Calu3 (cell line): ENCODE measurements around the gene HMCN2. TPM values are rescaled to one million over a fixed set of nuclear protein-coding genes. Genes with fewer than 3 reads are reported as not detected.
"Not testable (repeated sequence)": the region's sequence is repeated elsewhere in the genome, so short reads cannot be mapped to it uniquely, and the experiment has no call there.

Experiments
- BruUV-seq: library from RNA; stranded (reverse); fragments of 400-500 nt; replicated peaks from 2 replicates; lab custom pipeline; 2021; lab: Mats Ljungman, UMichigan
- CTCF ChIA-PET: fragments of 300-600 bp; sonication (Branson Sonifier 250); formaldehyde crosslinking; loops from one replicate; lab custom pipeline; 2022; ENCODE audit warnings: antibody characterized with exemption; lab: Charles Lee
- DNase-seq: peaks from one replicate; pipeline ENCODE4 v3.0.0; 2022
- H3K27ac Mint-ChIP-seq: one replicate; pipeline ENCODE4 v1.8.0; 2022; ENCODE audit warnings: mixed read lengths; ENCODE audit not compliant: unreplicated experiment
- H3K27me3 Mint-ChIP-seq: one replicate; pipeline ENCODE4 v1.8.0; 2022; ENCODE audit warnings: mixed read lengths; ENCODE audit not compliant: unreplicated experiment
- H3K36me3 Mint-ChIP-seq: one replicate; pipeline ENCODE4 v1.8.0; 2022; ENCODE audit warnings: mild to moderate bottlenecking, moderate library complexity, mixed read lengths; ENCODE audit not compliant: insufficient read depth, unreplicated experiment
- H3K4me1 Mint-ChIP-seq: one replicate; pipeline ENCODE4 v1.8.0; 2022; ENCODE audit warnings: mild to moderate bottlenecking, low read depth, mixed read lengths; ENCODE audit not compliant: unreplicated experiment
- H3K4me3 Mint-ChIP-seq: one replicate; pipeline ENCODE4 v1.8.0; 2022; ENCODE audit warnings: mild to moderate bottlenecking, low read depth, moderate library complexity, mixed read lengths; ENCODE audit not compliant: unreplicated experiment
- H3K9me3 Mint-ChIP-seq: one replicate; pipeline ENCODE4 v1.8.0; 2022; ENCODE audit warnings: low read depth, mixed read lengths; ENCODE audit not compliant: unreplicated experiment
- intact Hi-C: fragments of 100-400 bp; cut with micrococcal nuclease; formaldehyde crosslinking; loops from one replicate; pipeline ENCODE4 v1.10.0; 2022; ENCODE audit not compliant: unreplicated experiment
- total RNA-seq: library from RNA; stranded (reverse); gene quantifications from 2 replicates; pipeline ENCODE4 v1.2.3, GENCODE V29; 2022
- TF ChIP-seq, protein P1 (sequence below): fragments of 200-600 bp; IDR thresholded peaks from one replicate; pipeline ENCODE4 v1.8.0; 2022; ENCODE audit warnings: antibody characterized with exemption; ENCODE audit not compliant: unreplicated experiment

The HMCN2 gene
- total RNA-seq, 1 experiment from 2014 or later = not detected

DNA sequence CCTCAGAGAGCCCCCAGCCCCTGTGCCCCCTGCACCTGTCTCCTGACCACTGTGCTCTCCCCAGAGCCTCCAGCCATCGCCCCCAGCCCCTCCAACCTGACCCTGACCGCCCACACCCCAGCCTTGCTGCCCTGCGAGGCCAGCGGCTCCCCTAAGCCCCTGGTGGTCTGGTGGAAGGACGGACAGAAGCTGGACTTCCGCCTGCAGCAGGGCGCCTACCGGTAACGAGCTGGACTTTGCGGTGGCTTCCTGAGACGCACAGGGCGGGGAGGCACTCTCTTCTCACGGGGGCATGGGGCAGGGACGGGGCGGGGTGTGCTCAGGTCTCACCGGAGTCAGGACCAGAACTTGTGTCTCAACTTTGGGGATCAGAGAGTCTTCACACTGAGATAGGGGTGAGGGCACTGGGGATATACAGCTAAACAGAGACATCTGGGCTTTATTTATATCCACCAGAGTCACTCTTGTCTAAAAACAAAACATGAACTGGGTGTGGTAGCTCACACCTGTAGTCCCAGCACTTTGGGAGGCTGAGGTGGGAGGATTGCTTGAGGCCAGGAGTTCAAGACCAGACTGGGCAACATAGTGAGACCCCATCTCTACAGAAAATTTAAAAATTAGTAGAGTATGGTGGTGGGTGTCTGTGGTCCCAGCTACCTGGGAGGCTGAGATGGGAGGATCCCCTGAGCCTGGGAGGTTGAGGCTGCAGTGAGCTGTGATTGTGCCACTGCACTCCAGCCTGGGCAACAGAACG, 133.1 kb downstream of the HMCN2 start:
- CTCF ChIA-PET = interaction anchor here (0.7 kb wide), 1 partner anchor 333 kb away, joined by 3 read pairs; no protein-coding TSS in a partner anchor
- intact Hi-C loops = no loop called here
- TF ChIP-seq, protein P1, sequence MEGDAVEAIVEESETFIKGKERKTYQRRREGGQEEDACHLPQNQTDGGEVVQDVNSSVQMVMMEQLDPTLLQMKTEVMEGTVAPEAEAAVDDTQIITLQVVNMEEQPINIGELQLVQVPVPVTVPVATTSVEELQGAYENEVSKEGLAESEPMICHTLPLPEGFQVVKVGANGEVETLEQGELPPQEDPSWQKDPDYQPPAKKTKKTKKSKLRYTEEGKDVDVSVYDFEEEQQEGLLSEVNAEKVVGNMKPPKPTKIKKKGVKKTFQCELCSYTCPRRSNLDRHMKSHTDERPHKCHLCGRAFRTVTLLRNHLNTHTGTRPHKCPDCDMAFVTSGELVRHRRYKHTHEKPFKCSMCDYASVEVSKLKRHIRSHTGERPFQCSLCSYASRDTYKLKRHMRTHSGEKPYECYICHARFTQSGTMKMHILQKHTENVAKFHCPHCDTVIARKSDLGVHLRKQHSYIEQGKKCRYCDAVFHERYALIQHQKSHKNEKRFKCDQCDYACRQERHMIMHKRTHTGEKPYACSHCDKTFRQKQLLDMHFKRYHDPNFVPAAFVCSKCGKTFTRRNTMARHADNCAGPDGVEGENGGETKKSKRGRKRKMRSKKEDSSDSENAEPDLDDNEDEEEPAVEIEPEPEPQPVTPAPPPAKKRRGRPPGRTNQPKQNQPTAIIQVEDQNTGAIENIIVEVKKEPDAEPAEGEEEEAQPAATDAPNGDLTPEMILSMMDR = no peak
- Mint-ChIP-seq H3K4me1 (no peaks in the 10 kb centered on the region), H3K27me3 (peaks cover 12% of the 10 kb centered on the region), H3K4me3 (no peak overlapping the region), H3K36me3 (no peaks in the 10 kb centered on the region), H3K27ac (no peak overlapping the region), H3K9me3 (no peaks in the 10 kb centered on the region)
- no peak for DNase-seq
- no TSS peak for BruUV-seq

DNA sequence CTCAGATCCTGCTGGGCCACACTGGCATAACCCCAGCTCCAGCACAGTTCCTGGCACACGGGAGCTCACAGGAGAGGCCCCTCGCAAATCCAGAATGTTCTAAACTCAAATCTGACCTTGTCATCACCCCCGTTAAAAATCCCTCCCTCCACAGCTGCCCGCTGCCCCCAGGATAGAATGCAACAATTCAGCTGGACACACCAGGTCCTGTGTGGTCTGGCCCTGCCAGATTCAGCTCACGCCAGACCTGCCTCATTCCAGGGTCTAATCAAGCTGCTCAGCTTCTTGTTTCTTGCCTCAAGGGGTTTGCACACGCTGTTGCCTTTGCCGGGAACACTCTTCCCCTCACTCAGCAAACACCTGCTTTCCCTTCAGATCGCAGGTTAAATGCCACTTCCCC, 134.2 kb downstream of the HMCN2 start:
- Mint-ChIP-seq H3K4me3 (no peak overlapping the region), H3K36me3 (no peaks in the 10 kb centered on the region), H3K27me3 (peaks cover 12% of the 10 kb centered on the region), H3K27ac (no peak overlapping the region), H3K9me3 (no peaks in the 10 kb centered on the region), H3K4me1 (no peaks in the 10 kb centered on the region)
- no TSS peak for BruUV-seq
- TF ChIP-seq, protein P1 = no peak
- no peak for DNase-seq
- intact Hi-C loops = no loop called here
- CTCF ChIA-PET = no interaction called here

DNA sequence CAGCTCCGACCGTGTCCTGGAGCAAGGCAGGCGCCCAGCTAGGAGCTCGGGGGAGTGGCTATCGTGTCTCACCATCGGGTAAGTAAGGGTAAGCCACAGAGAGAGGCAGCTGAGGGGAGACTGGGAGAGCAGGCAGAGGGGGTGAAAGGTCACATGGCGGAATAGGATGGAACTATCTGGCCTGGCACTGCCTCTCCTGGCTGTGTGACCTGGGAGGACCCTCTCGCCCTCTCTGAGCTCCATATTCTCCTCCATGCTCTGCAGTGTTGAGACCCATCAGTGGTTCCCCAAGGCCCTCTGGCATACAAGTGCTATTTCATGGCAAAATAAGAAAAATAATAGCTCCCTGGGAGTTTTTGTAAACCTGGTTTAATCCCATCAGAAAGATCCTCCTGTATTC, 135.3 kb downstream of the HMCN2 start:
- H3K4me1 Mint-ChIP-seq = no peaks in the 10 kb centered on the region
- no peaks in the 10 kb centered on the region for H3K36me3 Mint-ChIP-seq
- CTCF ChIA-PET = interaction anchor here (0.6 kb wide), 1 partner anchor 846 kb away, joined by 3 read pairs; no protein-coding TSS in a partner anchor
- TF ChIP-seq, protein P1 = no peak
- H3K9me3 Mint-ChIP-seq = no peaks in the 10 kb centered on the region
- H3K4me3 Mint-ChIP-seq = no peak overlapping the region
- H3K27ac Mint-ChIP-seq = no peak overlapping the region
- BruUV-seq = no TSS peak
- intact Hi-C loops = no loop called here
- H3K27me3 Mint-ChIP-seq = peaks cover 12% of the 10 kb centered on the region
- DNase-seq = no peak

DNA sequence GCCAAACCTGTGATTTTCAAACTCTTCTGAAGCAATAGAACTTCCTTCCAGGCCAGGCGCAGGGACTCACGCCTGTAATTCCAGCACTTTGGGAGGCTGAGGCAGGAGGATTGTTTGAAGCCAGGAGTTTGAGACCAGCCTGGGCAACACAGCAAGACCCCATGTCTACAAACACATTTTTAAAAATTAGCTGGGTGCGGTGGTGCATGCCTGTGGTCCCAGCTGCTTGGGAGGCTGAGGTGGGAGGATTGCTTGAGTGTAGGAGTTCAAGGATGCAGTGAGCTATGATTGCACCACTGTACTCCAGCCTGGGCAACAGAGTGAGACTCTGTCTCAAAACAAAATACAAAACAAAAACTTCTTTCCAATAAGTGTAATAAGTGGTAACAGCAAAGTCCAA, 136.2 kb downstream of the HMCN2 start:
- H3K36me3 Mint-ChIP-seq, intact Hi-C loops, DNase-seq, H3K9me3 Mint-ChIP-seq, H3K4me3 Mint-ChIP-seq, H3K4me1 Mint-ChIP-seq, BruUV-seq, H3K27ac Mint-ChIP-seq: not testable (repeated sequence)
- peaks cover 12% of the 10 kb centered on the region for H3K27me3 Mint-ChIP-seq
- CTCF ChIA-PET = interaction anchor here (0.7 kb wide), 1 partner anchor 589 kb away, joined by 3 read pairs; no protein-coding TSS in a partner anchor

DNA sequence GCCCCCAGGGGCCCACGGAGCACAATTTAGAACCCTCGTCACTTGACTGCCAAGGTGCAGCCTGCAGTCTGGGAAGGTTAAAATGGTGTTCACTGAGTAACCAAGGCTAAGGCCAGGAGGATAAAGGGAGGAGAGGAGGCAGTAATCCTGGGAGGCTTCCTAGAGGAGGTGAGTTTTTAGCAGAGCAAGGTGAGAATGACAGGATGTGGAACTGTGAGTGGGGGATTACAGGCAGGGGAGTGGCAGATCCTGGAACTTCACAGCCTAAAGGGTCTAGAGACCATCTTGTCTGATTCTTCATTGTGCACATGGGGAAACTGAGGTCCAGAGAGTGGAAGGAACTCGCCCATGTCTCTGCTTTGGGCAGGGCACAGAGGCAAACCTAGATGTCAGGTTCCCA, 136.7 kb downstream of the HMCN2 start:
- TF ChIP-seq, protein P1 = no peak
- H3K4me3 Mint-ChIP-seq = no peak overlapping the region
- no peaks in the 10 kb centered on the region for H3K4me1 Mint-ChIP-seq
- DNase-seq = no peak
- peaks cover 12% of the 10 kb centered on the region for H3K27me3 Mint-ChIP-seq
- H3K36me3 Mint-ChIP-seq = no peaks in the 10 kb centered on the region
- intact Hi-C loops = no loop called here
- BruUV-seq = no TSS peak
- CTCF ChIA-PET = interaction anchor here (0.7 kb wide), 1 partner anchor 589 kb away, joined by 3 read pairs; no protein-coding TSS in a partner anchor
- H3K9me3 Mint-ChIP-seq = no peaks in the 10 kb centered on the region
- H3K27ac Mint-ChIP-seq = no peak overlapping the region
